ENCODE results near the gene SKOR1.

Gene SKOR1

DNA sequence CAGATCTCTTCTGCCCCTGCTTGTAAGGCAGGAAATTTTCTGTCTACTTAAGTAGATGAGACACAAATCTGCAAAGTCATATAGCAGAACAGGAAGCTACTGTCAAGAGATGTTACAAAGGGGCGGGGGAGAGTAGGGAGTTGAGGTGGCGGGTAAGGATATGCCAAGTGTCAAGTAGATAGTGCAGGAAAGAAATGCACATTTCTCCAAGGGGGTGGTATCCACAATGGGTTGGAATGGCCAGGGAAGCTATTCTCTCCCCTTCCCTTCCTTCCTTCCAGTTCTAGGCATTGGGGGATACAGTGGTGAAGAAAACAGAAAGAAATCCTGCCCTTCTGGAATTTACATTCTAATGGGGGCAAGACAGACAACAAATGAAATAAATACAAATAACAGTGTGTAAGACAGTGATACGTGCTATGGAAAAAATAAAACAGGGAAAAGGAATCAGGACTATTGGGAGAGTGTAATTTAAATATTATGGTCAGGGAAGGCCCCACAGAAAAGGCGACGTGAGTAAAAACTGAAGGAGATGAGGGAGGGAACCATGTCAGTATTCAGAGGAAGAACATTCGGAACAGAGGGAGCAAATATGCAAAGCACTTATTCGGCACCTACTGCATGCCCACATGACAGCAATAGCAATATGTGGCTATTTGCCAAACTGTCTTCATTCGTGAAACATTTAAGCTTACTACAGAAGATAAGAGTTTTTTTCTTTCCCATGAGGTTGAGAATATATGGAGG is 57.4 kb downstream of the SKOR1 start:
- in situ Hi-C loops (cut with MboI; ENCODE audit: low sequenced_read_pairs) = no loop called here

DNA sequence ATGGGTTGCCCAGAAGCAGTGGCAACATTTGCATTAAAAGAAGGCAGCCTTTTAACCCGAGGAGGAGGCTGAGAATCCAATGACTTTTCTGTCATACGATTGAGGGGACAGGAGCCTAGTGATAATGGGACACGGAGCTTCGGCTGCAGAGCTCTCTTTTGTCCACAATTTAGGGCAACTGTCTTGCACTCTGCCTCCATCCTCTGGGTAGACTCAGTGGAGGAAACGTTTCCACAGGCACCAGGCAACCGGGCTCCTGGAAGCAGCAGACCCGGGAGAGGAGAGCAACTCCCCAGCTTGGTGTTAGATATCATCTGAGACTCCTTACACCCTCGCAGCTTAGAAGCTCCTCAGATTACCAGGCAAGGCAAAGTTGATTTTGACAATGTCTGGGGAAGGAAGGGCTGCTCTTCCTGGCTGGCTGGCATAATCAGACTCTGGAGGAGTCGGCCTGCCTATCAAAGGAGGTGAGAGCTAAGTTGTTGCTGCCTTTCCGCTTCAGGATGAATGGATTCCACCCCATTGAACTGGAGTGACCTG is 58.0 kb downstream of the SKOR1 start:
- in situ Hi-C loops (cut with MboI; ENCODE audit: low sequenced_read_pairs) = no loop called here

DNA sequence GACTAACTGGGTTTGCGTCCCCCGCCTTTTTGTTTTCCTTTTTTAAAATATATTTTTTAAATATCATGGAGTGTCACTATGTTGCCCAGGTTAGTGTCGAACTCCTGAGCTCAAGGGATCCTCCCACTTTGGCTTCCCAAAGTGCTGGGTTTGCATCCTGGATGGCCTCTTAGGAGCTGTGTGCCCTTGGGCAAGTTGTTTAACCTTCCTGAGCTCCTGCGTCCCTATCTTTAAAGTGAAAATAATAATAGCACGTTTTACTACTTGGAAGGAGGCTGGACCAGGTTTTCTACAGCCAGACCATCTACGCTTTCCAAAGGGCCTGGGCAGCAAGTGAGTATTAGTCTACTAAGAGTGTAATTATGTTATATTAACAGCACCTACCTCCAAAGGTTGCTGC is 58.7 kb downstream of the SKOR1 start:
- in situ Hi-C loops (cut with MboI; ENCODE audit: low sequenced_read_pairs) = no loop called here

Data from hTERT RPE-1 (cell line).